ENCODE measurements around the gene TMEM250. TPM values are rescaled to one million over a fixed set of nuclear protein-coding genes. Genes with fewer than 3 reads are reported as not detected.
"Not testable (repeated sequence)": the region's sequence is repeated elsewhere in the genome, so short reads cannot be mapped to it uniquely, and the experiment has no call there.

The TMEM250 gene, protein sequence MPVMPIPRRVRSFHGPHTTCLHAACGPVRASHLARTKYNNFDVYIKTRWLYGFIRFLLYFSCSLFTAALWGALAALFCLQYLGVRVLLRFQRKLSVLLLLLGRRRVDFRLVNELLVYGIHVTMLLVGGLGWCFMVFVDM
- total RNA-seq (2014; rRNA removed; shearing (Covaris generic)) = 93.4 and 109 TPM in 2 replicates

DNA sequence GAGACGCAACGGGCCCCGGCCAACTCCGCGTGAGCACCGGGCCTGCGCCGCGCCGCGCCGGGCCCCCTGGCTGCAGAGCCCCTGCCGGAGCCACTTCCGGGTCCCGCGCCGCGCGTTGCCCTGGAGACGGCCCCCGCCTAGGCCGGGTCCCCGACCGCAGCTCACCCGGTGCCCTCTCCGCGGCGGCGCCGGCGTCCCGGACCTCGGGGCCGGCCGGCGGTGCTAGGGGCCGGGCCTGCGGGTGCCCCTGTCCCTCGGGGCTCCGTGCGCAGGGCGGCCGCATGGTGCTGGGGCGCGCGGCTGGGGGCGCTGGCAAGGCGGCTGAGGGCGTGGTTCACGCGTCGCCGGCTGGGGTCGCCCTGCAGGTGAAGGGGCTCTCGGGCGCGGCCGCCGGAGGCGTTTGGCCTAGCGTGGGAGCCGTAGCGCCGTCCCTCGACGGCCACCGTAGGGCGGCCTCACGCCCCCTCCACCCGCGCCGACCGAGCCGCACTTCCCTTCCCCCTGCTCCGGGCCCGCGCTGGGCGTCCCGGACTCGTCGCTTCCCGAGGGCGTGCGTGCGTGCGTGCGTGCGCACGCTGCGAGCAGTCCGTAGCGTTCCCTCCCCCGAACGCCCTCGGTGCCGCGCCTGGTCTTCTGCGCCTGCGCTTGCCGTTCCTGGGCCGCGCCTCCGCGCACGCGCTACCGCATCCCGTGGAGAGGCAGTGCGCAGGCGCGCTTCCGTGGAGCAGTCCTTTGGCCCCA is at the start of gene TMEM250:
TMEM250 (minus strand) TSS at position 556 of the 741 bp plus-strand sequence. CDS start 1,975 bp downstream, outside the sequence.
- peak; percentile 96 for DNase-seq (ENCODE audit: low spot score)

DNA sequence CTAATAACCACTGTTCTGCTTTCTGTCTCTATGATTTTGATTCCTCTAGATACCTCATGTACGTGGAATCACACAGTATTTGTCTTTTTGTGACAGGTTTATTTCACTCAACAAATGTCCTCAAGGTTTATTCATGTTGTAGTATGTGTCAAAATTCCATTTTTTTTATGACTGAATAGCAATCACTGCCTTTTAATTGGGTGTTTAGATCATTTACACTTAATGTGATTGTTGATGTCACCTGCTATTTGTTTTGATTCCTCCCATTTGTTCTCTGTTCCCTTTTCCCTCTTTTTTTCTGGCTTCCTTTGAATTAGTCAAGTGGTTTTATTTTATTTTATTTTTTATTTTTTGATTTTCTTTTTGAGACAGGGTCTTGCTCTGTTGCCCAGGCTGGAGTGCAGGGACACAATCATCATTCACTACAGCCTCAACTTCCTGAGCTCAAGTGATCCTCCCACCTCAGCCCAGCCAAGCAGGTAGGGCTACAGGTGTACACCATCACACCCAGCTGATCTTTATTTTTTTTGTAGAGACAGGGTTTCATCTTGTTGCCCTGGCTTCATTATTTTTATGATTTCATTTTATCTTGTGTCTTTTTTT is 44.7 kb upstream of the TMEM250 start:
- DNase-seq (ENCODE audit: low spot score) = no peak

DNA sequence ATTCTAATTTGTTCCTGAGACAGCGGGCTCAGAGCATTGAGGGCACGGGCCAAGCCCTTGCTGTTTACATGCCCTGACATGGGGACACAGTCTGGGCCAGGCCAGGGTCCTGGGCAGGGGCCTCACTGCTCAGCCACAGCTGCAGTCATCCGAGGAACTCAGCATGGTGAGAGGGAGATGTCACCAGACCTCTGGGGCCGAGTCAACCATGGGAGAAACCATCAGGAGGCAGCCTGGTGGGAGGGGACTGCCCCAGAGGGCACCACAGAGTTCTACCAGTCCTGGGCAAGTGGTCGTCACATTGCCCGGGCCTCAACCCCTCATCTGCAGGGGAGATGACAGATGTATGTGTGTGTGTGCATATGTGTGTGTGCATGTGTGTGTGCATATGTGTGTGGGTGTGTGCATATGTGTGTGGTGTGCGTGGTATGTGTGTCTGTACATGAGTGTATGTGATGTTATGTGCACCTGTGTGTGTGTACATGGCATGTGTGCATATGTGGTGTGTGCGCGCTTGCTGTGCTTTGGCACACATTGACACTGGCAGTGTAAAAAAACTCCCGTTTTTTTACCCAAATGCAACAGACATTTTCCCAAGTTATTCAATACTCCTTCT is 42.4 kb upstream of the TMEM250 start:
- DNase-seq (ENCODE audit: low spot score) = no peak

DNA sequence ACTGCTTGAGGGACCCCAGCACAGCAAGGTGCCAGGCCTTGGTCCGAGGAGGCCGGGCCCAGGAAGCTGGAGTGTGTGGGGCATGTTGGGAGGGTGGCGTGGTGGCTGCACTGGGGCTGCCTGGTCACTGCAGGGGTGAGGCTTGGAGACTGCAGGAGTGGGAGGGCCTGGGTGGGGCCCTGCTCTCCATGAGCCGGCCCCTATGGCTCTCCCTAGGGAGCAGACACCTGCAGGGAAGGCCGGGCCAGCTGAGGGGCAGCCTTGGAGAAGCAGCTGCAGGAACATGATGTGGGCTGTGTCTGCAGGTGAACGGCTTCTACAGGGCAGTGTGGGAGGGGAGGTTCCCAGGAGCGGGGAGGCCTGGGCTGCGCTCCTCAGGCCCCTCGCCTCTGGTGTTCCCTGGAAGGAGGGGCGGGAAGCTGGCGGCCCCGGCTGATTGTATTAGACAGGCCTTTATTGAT is 41.7 kb upstream of the TMEM250 start:
- no peak for DNase-seq (ENCODE audit: low spot score)

DNA sequence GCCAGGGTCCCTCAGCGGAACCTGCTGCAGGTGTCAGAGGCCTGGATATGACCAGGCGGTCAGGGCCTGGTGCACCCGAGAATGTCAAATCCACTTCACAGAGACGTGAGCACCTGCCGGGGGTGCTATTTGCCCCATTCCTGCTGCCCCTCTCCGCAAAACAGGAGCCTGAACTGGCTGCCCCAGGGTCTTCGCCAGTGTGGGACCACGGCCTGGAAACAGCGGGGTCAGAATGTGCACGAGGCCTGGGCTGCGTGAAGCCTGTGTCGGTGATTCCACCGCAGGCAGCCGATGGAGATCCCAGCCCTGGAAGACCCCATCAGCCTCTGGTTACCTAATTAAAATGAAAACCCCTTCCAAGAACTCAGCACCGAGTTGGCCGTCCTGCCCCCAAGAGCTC is 41.2 kb upstream of the TMEM250 start:
- DNase-seq (ENCODE audit: low spot score) = no peak

DNA sequence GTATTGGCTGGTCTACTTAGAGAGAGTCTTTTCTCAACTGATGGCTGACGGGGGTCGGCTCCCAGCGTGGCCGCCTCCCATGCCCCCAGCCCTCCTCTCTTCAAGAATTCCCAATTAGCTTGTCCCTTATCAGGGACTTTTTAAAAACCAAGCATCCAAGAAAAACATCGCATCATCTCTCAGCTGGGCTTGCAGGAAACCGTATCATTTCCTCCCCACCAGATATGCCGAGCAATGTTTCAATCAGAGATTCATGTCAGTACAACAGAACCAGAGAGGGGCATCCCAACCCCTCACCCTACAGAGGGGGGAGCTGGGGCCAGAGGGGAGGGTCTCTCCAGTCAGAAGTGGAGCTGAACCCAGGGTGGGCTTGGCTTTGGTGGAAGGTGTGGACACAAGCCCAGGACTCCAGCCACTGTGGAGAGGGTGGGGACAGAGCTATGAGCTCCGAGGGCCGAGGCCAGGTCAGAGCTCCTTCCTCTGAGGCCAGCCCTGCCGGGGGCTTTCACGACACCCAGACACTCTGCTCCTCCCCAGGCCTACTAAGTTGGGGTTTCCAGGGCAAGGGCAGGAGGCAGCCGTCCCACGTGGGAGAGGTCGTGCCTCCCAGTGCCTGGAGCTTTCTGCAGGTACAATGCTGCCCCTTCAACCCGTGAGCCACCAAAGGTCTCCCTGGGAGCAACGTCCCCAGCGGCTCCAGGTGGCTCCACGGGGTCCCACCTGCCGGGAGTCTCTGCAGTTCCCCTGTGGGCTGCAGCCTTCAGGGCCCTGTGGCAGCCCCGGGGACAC is 39.0 kb upstream of the TMEM250 start:
- DNase-seq (ENCODE audit: low spot score) = no peak

DNA sequence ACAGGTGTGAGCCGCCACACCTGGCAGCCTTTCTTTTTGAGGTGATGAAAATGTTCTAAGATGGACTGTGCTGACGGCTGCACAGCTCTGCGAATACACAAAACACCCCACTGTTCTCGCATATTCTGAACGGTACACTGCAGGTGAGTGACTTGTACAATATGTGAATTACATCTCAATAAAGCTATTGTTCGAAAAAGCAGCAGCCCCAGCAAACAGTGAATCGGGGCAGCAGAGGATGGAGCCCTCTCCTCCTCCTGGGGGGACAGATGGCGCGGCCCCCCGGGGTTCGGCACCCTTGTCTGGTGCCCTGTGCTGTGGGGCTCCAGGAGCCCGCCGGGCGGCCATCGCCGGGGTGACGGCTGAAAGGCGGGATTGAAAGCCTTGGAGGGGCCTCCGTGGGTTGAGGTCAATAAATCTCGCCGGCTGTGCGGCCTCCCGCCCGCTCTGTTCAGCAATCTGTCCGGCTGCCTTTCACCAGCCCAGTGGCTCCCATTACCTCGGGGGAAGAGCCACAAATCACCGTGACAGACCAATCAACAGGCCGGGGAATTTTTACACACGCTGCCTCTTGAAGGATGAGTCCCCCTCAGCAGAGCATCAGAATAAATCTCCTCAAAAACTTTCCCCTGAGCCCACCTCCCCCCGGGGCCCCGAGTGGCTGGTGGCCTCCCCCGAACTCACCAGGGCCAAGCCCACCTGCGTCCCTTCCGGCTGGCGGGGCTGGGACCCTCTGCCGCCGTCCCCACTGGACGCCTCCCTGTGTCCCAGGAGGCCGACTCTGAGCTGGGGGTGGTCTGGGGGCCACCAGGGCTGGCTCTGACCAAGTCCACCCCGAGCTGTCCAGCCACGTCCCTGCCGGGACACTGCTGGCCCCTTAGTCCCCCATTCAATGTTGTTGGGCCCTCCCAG is 37.8 kb upstream of the TMEM250 start:
- no peak for DNase-seq (ENCODE audit: low spot score)

DNA sequence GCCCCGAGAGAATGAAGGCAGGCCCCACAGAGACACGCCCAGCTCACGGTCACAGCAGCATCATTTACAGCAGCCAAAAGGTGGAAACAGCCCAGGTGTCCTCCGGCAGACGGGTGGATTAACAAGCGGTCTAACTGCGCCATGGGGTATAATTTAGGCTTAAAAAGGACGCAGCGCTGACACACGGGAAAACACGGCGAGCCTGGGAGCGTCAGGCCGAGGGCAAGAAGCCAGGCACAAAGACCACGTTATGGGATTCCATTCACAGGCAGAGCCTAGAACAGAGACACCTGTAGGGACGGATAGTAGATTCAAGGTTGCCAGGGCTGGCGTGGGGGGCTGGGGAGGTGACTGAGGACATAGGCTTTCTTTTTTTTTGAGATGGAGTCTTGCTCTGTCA is 36.9 kb upstream of the TMEM250 start:
- no peak for DNase-seq (ENCODE audit: low spot score)

DNA sequence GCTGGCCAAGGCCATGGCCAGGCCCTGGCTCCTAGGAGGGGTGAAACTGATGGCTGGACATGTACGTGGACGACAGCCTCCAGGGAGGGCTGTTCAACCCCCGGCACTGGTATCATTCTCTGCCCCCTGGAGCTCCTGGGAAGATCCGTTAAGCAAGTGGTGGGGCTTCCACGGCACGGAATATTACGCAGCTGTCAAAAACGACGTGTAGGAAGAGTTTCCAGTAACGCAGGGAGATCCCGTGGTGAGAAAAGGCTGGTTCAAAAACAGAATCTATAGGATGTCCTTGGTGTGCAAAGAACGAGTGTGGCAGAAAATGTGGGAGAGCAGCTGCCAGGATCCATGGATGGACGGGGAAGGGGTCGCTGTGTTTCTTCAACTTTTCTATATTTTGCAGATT is 36.3 kb upstream of the TMEM250 start:
- DNase-seq (ENCODE audit: low spot score) = no peak

DNA sequence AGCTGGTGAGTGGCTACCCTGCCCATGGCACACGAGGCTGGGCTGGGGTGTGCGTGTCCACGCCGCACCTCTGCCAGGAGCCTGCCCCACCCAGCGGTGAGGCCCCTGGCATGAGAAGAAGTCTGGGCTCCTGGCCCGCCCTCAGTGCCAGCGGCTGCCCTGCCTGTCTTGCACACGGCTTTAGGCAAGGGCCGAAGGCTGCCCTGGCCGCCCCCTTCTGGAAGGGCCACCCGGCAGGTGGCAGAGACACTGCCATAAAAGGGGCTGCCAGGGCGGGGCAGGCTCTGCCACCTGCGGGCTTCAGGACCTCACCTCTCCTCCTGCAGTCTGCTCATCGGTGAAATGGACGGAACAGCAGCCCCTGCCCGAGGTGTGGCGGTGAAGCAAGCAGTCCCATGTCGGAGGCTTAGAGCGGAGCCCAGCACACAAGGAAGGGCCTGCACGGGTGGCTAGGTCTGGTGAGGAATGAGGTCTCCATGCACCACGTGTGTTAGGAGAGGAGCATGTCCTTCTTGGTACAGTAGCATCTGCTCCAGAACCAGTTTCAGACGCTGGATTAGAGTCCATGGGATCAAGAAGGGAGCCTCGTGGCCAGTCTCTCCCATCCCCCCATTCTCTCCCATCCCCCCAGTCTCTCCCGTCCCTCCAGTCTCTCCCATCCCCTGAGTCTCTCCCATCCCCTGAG is 34.8 kb upstream of the TMEM250 start:
- peak; percentile 43 for DNase-seq (ENCODE audit: low spot score)

DNA sequence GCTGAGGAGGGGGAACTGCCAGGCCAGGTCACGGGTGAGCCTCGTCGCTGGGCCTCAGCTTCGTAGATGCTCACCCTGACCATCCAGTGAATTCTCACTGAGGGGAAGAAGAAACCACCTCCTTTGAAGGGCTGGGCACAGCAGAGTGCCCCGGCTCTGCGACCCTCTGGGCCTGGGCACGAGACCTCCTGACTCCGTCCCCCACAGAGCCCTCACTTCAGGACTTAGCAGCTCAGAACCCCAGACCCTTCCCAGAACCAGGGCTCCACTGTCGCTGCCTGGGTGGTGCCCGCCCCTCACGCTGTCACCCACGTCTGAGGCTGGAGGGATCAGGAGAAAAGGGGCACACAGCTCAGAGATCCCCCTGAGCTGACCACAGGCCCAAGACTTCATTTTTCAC is 34.3 kb upstream of the TMEM250 start:
- DNase-seq (ENCODE audit: low spot score) = no peak

DNA sequence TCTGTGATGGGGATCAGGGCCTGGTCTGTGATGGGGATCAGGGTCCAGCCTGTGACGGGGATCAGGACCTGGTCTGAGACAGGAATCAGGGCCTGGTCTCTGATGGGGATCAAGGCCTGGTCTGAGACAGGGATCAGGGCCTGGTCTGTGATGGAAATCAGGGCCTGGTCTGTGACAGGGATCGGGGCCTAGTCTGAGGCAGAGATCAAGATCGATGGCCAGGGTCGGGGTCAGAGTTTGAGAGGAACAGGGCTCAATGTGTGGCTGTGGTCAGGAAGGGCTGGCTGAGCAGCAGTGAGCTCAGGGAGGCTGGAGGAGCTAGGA is 33.8 kb upstream of the TMEM250 start:
- DNase-seq (ENCODE audit: low spot score) = no peak

DNA sequence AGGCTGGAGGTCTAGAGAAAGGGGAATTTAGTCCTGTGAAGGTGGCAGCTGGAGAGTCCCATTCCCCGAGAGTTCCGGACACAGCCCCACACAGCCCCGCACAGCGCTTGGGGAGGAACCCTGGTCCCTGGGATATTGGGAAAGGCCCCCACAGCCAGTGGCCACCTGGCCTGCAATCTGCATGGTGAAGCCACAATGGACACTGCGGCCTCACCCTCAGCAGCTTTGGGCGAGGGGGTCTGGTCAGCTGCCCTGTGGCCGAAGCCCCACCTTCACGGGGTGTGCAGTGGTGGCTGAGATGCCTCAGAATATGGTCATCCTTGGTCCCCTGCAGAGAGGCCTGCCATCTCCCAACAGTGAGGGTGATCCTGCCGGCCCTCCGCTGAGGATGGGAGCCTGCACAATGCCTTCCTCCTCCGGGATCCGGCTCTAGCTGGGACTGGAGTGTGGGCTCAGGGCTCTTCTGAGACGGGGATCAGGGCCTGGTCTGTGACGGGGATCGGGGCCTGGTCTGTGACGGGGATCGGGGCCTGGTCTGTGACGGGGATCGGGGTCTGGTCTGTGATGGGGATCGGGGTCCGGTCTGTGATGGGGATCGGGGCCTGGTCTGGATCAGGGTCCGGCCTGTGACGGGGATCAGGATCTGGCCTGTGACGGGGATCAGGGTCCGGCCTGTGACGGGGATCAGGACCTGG is 33.3 kb upstream of the TMEM250 start:
- no peak for DNase-seq (ENCODE audit: low spot score)

DNA sequence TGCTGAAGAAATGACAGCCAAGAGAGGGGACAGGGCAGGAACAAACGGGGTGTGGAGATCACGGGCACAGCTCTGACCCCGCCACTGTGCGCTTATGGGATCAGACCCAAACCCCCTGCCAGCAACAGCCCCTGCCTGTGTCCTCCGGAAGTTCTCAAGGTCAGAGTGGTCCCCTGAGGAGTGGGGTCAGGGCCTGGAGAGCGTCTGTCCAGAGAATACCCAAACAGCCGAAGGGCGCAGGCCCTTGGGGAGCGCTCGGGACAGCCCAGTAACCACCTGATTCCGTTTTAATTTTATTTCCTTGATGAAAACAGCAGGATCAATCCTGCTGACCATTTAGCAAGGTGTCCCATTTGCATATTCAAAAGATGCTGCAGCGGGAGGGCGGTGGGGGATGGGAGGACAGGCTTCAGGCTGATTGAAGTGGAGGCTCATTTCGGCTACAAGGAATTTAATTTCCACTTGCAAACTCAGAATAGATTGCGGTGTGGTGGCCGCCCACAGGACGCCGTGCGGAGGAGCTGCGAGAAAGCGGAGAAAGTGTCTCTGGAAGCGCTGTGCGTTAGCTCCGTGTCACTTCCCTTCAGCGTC is 32.6 kb upstream of the TMEM250 start:
- DNase-seq (ENCODE audit: low spot score) = no peak

DNA sequence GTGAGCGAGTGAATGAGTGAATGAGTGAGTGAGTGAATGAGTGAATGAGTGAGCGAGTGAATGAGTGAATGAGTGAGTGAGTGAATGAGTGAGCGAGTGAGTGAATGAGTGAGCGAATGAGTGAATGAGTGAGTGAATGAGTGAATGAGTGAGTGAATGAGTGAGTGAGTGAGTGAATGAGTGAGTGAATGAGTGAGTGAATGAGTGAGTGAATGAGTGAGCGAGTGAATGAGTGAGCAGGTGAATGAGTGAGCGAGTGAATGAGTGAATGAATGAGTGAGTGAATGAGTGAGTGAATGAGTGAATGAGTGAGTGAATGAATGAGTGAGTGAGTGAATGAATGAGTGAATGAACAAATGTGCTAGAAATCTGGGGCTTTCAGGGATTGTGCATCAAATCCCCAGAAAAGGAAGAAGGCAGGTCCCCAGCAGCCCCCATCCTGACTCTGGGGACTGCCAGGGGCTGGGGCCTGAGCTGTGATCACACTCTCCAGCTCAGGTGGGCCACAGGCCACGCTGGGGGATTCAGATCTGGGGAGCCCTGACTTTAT is 32.1 kb upstream of the TMEM250 start:
- DNase-seq (ENCODE audit: low spot score) = not testable (repeated sequence)

DNA sequence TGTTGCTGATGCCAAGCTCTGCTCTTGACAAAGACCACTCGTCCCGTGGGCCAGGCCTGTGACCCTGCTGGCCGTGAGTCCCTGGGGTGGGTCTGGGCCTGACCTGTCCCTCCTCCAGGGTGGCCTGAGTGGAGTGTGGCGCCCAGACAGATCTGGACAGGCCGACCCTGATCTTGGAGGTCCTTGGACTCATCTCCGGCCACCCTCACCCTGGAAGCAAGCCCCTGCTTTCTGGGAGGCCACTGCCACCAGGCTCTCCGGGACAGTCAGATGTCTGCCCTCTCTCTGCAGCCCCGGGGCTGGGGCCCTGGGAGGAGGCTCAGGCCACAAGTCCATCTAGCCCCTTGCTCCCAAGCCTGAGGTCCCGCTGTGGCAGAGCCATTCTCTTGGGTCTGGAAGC is 31.2 kb upstream of the TMEM250 start:
- DNase-seq (ENCODE audit: low spot score) = no peak

DNA sequence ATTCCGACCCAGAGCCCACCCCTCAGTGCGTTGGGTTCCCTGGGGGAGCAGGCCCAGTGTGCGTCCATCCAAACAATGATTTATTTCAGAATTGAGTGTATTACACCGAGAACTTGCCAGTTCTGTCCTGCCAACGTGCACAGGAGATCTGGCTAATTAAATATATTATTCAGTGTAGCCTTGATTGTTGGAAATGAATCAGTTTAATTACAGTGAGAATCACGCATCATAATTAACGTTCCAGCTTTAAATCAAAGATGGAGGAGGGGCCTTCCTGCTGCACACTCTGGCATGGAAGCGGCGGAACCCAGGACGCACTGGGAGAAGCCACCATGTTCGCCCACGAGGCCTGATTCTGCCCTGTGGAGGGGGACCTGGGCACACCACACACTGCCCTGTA is 30.7 kb upstream of the TMEM250 start:
- no peak for DNase-seq (ENCODE audit: low spot score)

DNA sequence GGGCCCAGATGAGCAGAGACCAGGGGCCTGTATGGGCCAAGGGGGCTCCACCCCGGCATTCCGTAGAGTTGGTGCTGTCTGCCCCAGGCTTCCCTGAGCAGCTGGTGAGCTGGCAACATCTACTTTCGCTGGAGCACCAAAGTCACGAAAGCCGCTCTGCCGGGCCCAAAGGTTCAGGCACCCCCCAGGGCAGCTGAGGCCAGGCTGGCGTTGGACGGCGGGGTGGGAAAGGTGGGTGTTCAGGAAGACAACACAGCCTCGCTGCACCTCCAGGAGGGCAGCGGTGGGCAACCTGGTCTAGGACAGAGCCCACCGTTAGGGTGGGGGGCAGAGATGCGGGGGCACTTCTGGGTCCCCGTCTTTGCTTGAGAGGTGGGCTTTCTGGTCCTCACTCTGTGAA is 30.1 kb upstream of the TMEM250 start:
- DNase-seq (ENCODE audit: low spot score) = no peak

Measured in HT-29 (cell line).